ENCODE measurements around the gene HIPK2.
"Not testable (repeated sequence)": the region's sequence is repeated elsewhere in the genome, so short reads cannot be mapped to it uniquely, and the experiment has no call there.

The HIPK2 gene

GRCh38 chr7:139674341-139674740, 103.5 kb downstream of the HIPK2 start:
- DNase-seq (ENCODE audit: low read depth), result no peak

GRCh38 chr7:139673762-139674161, 104.0 kb downstream of the HIPK2 start:
- DNase-seq (ENCODE audit: low read depth), result no peak

- no peak for DNase-seq (ENCODE audit: low read depth)
Observed at GRCh38 chr7:139673230-139673629, 104.6 kb downstream of the HIPK2 start.

- peak; percentile 38 for DNase-seq (ENCODE audit: low read depth)
Observed at GRCh38 chr7:139671967-139672366, 105.8 kb downstream of the HIPK2 start.

GRCh38 chr7:139670662-139671061, 107.1 kb downstream of the HIPK2 start:
- DNase-seq (ENCODE audit: low read depth), result not testable (repeated sequence)

GRCh38 chr7:139669106-139670061, 108.4 kb downstream of the HIPK2 start:
- DNase-seq (ENCODE audit: low read depth), result no peak

- DNase-seq (ENCODE audit: low read depth), result no peak
Observed at GRCh38 chr7:139667377-139667776, 110.4 kb downstream of the HIPK2 start.

- no peak for DNase-seq (ENCODE audit: low read depth)
Observed at GRCh38 chr7:139666501-139666900, 111.3 kb downstream of the HIPK2 start.

GRCh38 chr7:139664434-139664833, 113.4 kb downstream of the HIPK2 start:
- no peak for DNase-seq (ENCODE audit: low read depth)

- no peak for DNase-seq (ENCODE audit: low read depth)
Observed at GRCh38 chr7:139663608-139664177, 114.1 kb downstream of the HIPK2 start.

- DNase-seq (ENCODE audit: low read depth), result no peak
Observed at GRCh38 chr7:139661903-139662302, 115.9 kb downstream of the HIPK2 start.

- DNase-seq (ENCODE audit: low read depth), result no peak
Observed at GRCh38 chr7:139661043-139661440, 116.8 kb downstream of the HIPK2 start.

- no peak for DNase-seq (ENCODE audit: low read depth)
Observed at GRCh38 chr7:139660317-139661042, 117.3 kb downstream of the HIPK2 start.

- no peak for DNase-seq (ENCODE audit: low read depth)
Observed at GRCh38 chr7:139659922-139660316, 117.9 kb downstream of the HIPK2 start.

- DNase-seq (ENCODE audit: low read depth), result no peak
Observed at GRCh38 chr7:139658908-139659675, 118.7 kb downstream of the HIPK2 start.

- DNase-seq (ENCODE audit: low read depth), result no peak
Observed at GRCh38 chr7:139658296-139658695, 119.5 kb downstream of the HIPK2 start.

GRCh38 chr7:139657725-139658124, 120.1 kb downstream of the HIPK2 start:
- DNase-seq (ENCODE audit: low read depth), result no peak

- DNase-seq (ENCODE audit: low read depth), result no peak
Observed at GRCh38 chr7:139656387-139656786, 121.4 kb downstream of the HIPK2 start.

- no peak for DNase-seq (ENCODE audit: low read depth)
Observed at GRCh38 chr7:139655305-139655704, 122.5 kb downstream of the HIPK2 start.

GRCh38 chr7:139654276-139655181, 123.3 kb downstream of the HIPK2 start:
- DNase-seq (ENCODE audit: low read depth), result no peak

GRCh38 chr7:139651914-139652313, 125.9 kb downstream of the HIPK2 start:
- DNase-seq (ENCODE audit: low read depth), result no peak

Measured in ELR (cell line).